Chondrocyte (in vitro differentiated cells): Measurements from ENCODE around the gene PJVK. TPM values are rescaled to one million over a fixed set of nuclear protein-coding genes. Genes with fewer than 3 reads are reported as not detected.

Experiments
- DNase-seq: peaks from one replicate; pipeline ENCODE4 v3.0.0; 2021; ENCODE audit warnings: mixed read lengths, low spot score
- H3K27ac Mint-ChIP-seq: one replicate; pipeline ENCODE4 v1.8.0; 2021; ENCODE audit warnings: mild to moderate bottlenecking, moderate library complexity, mixed read lengths; ENCODE audit not compliant: unreplicated experiment
- H3K27me3 Mint-ChIP-seq: 2 replicates; pipeline ENCODE4 v1.8.0; 2021; ENCODE audit warnings: low read depth, mixed read lengths
- H3K36me3 Mint-ChIP-seq: 2 replicates; pipeline ENCODE4 v1.8.0; 2021; ENCODE audit warnings: low read depth, mixed read lengths
- H3K4me1 Mint-ChIP-seq: 2 replicates; pipeline ENCODE4 v1.8.0; 2021; ENCODE audit warnings: low read depth, mild to moderate bottlenecking, mixed read lengths
- H3K4me3 Mint-ChIP-seq: one replicate; pipeline ENCODE4 v1.8.0; 2021; ENCODE audit warnings: mild to moderate bottlenecking, moderate library complexity, mixed read lengths; ENCODE audit not compliant: unreplicated experiment
- H3K9me3 Mint-ChIP-seq: 2 replicates; pipeline ENCODE4 v1.8.0; 2021; ENCODE audit warnings: low read depth, mixed read lengths
- CTCF ChIP-seq: fragments of 200-600 bp; sonication (generic); IDR thresholded peaks from 2 replicates; pipeline ENCODE4 v1.5.0; 2021; ENCODE audit warnings: antibody characterized with exemption, mild to moderate bottlenecking, moderate library complexity
- total RNA-seq: library from RNA; stranded (reverse); gene quantifications from 3 replicates; pipeline ENCODE4 v1.2.1, GENCODE V29; 2021

Gene PJVK
- total RNA-seq, 1 donor from 2014 or later: 4.2 TPM

- no peak overlapping the region for H3K27ac Mint-ChIP-seq
- no peak overlapping the region for H3K4me3 Mint-ChIP-seq
- no peak for TF ChIP-seq CTCF
- no peaks in the 10 kb centered on the region for H3K27me3 Mint-ChIP-seq
- no peak for DNase-seq
- peaks cover 25% of the 10 kb centered on the region for H3K9me3 Mint-ChIP-seq
- H3K4me1 Mint-ChIP-seq: peaks cover 4% of the 10 kb centered on the region
- peaks cover 24% of the 10 kb centered on the region for H3K36me3 Mint-ChIP-seq
Measured at GRCh38 chr2:178425255-178425827, 25.8 kb upstream of the PJVK start.

- Mint-ChIP-seq H3K9me3 (peaks cover 25% of the 10 kb centered on the region), H3K36me3 (peaks cover 26% of the 10 kb centered on the region), H3K27ac (no peak overlapping the region), H3K27me3 (no peaks in the 10 kb centered on the region), H3K4me1 (peaks cover 4% of the 10 kb centered on the region), H3K4me3 (no peak overlapping the region)
- no peak for TF ChIP-seq CTCF
- no peak for DNase-seq
Measured at GRCh38 chr2:178426388-178426787, 24.8 kb upstream of the PJVK start.

- H3K4me3 Mint-ChIP-seq: no peak overlapping the region
- H3K27me3 Mint-ChIP-seq: no peaks in the 10 kb centered on the region
- peaks cover 29% of the 10 kb centered on the region for H3K36me3 Mint-ChIP-seq
Measured at GRCh38 chr2:178427458-178427857, 23.7 kb upstream of the PJVK start.

GRCh38 chr2:178428396-178428806 is 22.8 kb upstream of the PJVK start:
- H3K36me3 Mint-ChIP-seq: peaks cover 31% of the 10 kb centered on the region

More at GRCh38 chr2:178427458-178427857, 23.7 kb upstream of the PJVK start:
- TF ChIP-seq CTCF: no peak
- Mint-ChIP-seq H3K27ac (no peak overlapping the region), H3K4me1 (peaks cover 4% of the 10 kb centered on the region), H3K9me3 (peaks cover 25% of the 10 kb centered on the region)
- no peak for DNase-seq

GRCh38 chr2:178429336-178429735 is 21.8 kb upstream of the PJVK start:
- no peak for DNase-seq
- Mint-ChIP-seq H3K4me1 (peaks cover 4% of the 10 kb centered on the region), H3K27ac (no peak overlapping the region), H3K9me3 (peaks cover 23% of the 10 kb centered on the region), H3K4me3 (no peak overlapping the region), H3K36me3 (peaks cover 32% of the 10 kb centered on the region), H3K27me3 (no peaks in the 10 kb centered on the region)
- TF ChIP-seq CTCF: no peak

More at GRCh38 chr2:178428396-178428806, 22.8 kb upstream of the PJVK start:
- no peak overlapping the region for H3K4me3 Mint-ChIP-seq
- peaks cover 25% of the 10 kb centered on the region for H3K9me3 Mint-ChIP-seq
- H3K27me3 Mint-ChIP-seq: no peaks in the 10 kb centered on the region
- DNase-seq: no peak
- H3K27ac Mint-ChIP-seq: no peak overlapping the region
- no peak for TF ChIP-seq CTCF
- H3K4me1 Mint-ChIP-seq: peaks cover 4% of the 10 kb centered on the region
